Measurements from ENCODE around the gene MAPKAPK2. TPM values are rescaled to one million over a fixed set of nuclear protein-coding genes. Genes with fewer than 3 reads are reported as not detected.
A peak's percentile ranks its signal among the peaks of the same experiment; 100 is the strongest.

Gene MAPKAPK2
- polyA plus RNA-seq, 3 donors = 1.6 to 56.9 (median 2.2) TPM

DNA sequence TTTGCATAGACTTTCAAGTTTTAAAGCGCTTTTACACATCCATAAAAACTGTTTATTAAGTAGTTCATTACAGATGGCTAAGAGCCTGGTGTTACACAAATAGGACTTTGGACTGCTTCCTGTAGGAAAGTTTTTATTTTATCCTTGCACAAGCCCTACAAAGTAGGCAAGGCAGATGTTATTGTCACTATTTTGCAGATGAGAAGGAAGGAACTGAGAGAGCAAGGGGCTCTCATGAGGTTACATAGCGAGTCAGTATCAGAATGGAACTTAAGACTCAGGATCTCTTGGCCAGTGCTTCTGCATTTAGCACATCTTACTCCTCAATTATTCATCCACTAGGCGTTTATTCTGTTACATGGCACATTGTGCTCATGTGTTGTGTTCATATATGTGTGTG lies 2.6 kb upstream of the MAPKAPK2 start:
- Mint-ChIP-seq H3K9me3 (peaks cover 0 to 2% (median 0%) of the 10 kb centered on the region in 7 donors), H3K27me3 (ENCODE audit: low read depth in 3 of 3) (peaks cover 3 to 8% (median 7%) of the 10 kb centered on the region in 3 donors), H3K27ac (peak overlapping the region in 1 of 7 donors; percentile 42), H3K36me3 (peaks cover under 1 to 2% of the 10 kb centered on the region in 2 donors), H3K4me3 (no peak overlapping the region), H3K4me1 (peaks cover 42% of the 10 kb centered on the region)
- Histone ChIP-seq H3K79me2 (ENCODE audit: insufficient read depth, low read length) (peaks cover 14% of the 10 kb centered on the region), H3K27ac (ENCODE audit: low read depth in 1 of 2, low read length in 2 of 2) (no peak overlapping the region), H3K36me3 (replicated peaks in 1 of 2; ENCODE audit: control insufficient read depth in 1 of 2, insufficient read depth in 2 of 2, low read length in 2 of 2) (no peaks in the 10 kb centered on the region), H3K4me1 (ENCODE audit: control insufficient read depth in 1 of 2, insufficient read depth in 2 of 2, low read length in 2 of 2) (peaks cover 42 to 49% of the 10 kb centered on the region in 2 donors), H4K20me1 (ENCODE audit: insufficient read depth, low read length) (peaks cover 51% of the 10 kb centered on the region), H2AFZ (ENCODE audit: insufficient read depth, low read depth, low read length, poor library complexity, severe bottlenecking) (no peak overlapping the region), H3K9ac (ENCODE audit: insufficient read depth, low read length, poor library complexity, severe bottlenecking) (no peak overlapping the region), H3K9me3 (replicated peaks in 1 of 2; ENCODE audit: control insufficient read depth in 1 of 2, insufficient read depth in 1 of 2, low read length in 2 of 2) (no peaks in the 10 kb centered on the region), H3K4me3 (replicated peaks in 1 of 3; ENCODE audit: low read depth in 2 of 3, low read length in 3 of 3) (no peak overlapping the region), H3K27me3 (ENCODE audit: control insufficient read depth in 2 of 2, insufficient read depth in 2 of 2, low read length in 2 of 2) (no peaks in the 10 kb centered on the region), H3K4me2 (replicated peaks; ENCODE audit: extremely low read depth, low read length, poor library complexity, severe bottlenecking) (no peak overlapping the region)
- no CpG with 5 or more reads among the region's 3 CpGs for WGBS (ENCODE audit: insufficient coverage)
- intact Hi-C loops (cut with micrococcal nuclease) = no loop called here
- TF ChIP-seq, protein P1, sequence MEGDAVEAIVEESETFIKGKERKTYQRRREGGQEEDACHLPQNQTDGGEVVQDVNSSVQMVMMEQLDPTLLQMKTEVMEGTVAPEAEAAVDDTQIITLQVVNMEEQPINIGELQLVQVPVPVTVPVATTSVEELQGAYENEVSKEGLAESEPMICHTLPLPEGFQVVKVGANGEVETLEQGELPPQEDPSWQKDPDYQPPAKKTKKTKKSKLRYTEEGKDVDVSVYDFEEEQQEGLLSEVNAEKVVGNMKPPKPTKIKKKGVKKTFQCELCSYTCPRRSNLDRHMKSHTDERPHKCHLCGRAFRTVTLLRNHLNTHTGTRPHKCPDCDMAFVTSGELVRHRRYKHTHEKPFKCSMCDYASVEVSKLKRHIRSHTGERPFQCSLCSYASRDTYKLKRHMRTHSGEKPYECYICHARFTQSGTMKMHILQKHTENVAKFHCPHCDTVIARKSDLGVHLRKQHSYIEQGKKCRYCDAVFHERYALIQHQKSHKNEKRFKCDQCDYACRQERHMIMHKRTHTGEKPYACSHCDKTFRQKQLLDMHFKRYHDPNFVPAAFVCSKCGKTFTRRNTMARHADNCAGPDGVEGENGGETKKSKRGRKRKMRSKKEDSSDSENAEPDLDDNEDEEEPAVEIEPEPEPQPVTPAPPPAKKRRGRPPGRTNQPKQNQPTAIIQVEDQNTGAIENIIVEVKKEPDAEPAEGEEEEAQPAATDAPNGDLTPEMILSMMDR (IDR thresholded peaks at IDR 0.05) = no peak
- no peak for DNase-seq

- Histone ChIP-seq H3K4me3 (replicated peaks in 1 of 3; ENCODE audit: low read depth in 2 of 3, low read length in 3 of 3) (no peak overlapping the region), H3K9me3 (replicated peaks in 1 of 2; ENCODE audit: control insufficient read depth in 1 of 2, insufficient read depth in 1 of 2, low read length in 2 of 2) (no peaks in the 10 kb centered on the region), H3K4me1 (ENCODE audit: control insufficient read depth in 1 of 2, insufficient read depth in 2 of 2, low read length in 2 of 2) (peaks cover 54 to 61% of the 10 kb centered on the region in 2 donors), H4K20me1 (ENCODE audit: insufficient read depth, low read length) (peaks cover 63% of the 10 kb centered on the region), H3K27ac (ENCODE audit: low read depth in 1 of 2, low read length in 2 of 2) (no peak overlapping the region), H3K79me2 (ENCODE audit: insufficient read depth, low read length) (peaks cover 26% of the 10 kb centered on the region), H3K27me3 (ENCODE audit: control insufficient read depth in 2 of 2, insufficient read depth in 2 of 2, low read length in 2 of 2) (no peaks in the 10 kb centered on the region), H3K9ac (ENCODE audit: insufficient read depth, low read length, poor library complexity, severe bottlenecking) (no peak overlapping the region), H3K36me3 (replicated peaks in 1 of 2; ENCODE audit: control insufficient read depth in 1 of 2, insufficient read depth in 2 of 2, low read length in 2 of 2) (no peaks in the 10 kb centered on the region), H2AFZ (ENCODE audit: insufficient read depth, low read depth, low read length, poor library complexity, severe bottlenecking) (no peak overlapping the region), H3K4me2 (replicated peaks; ENCODE audit: extremely low read depth, low read length, poor library complexity, severe bottlenecking) (no peak overlapping the region)
- TF ChIP-seq, protein P1 (IDR thresholded peaks at IDR 0.05) = no peak
- 94% methylated on average over 3 of the region's 6 CpGs for WGBS (ENCODE audit: insufficient coverage)
- peaks cover 0 to 2% (median 0%) of the 10 kb centered on the region in 7 donors for H3K9me3 Mint-ChIP-seq
- no peak for DNase-seq
- peak overlapping the region in 1 of 7 donors; percentile 26 for H3K27ac Mint-ChIP-seq
- peaks cover 55% of the 10 kb centered on the region for H3K4me1 Mint-ChIP-seq
- H3K4me3 Mint-ChIP-seq = no peak overlapping the region
- H3K36me3 Mint-ChIP-seq = peaks cover 4 to 10% of the 10 kb centered on the region in 2 donors
- peaks cover 2 to 7% (median 2%) of the 10 kb centered on the region in 3 donors for H3K27me3 Mint-ChIP-seq (ENCODE audit: low read depth in 3 of 3)
- intact Hi-C loops (cut with micrococcal nuclease) = no loop called here
Measured at GRCh38 chr1:206683313-206683712, 1.4 kb upstream of the MAPKAPK2 start.

Measured in CD14-positive monocyte (primary cell).